ENCODE measurements around the gene CA5A. TPM values are rescaled to one million over a fixed set of nuclear protein-coding genes. Genes with fewer than 3 reads are reported as not detected.
"Not testable (repeated sequence)": the region's sequence is repeated elsewhere in the genome, so short reads cannot be mapped to it uniquely, and the experiment has no call there.

Gene CA5A
- total RNA-seq (under 1 TPM; 0.09 to 0.10 TPM), polyA plus RNA-seq (ENCODE audit: insufficient read length in 6 of 6) (under 1 TPM; 0.13 to 0.77 (median 0.17) TPM)
- long read RNA-seq, donor 1, partial matches to known transcripts: 0 of 1 reads
- long read RNA-seq, donor 1, other reads (novel, unspliced or antisense): 0 of 1 reads
- long read RNA-seq, donor 2: 0 reads
- long read RNA-seq, donor 3: 0 reads
- long read RNA-seq, donor 4: 0 reads
- long read RNA-seq, donor 5: 0 reads
- long read RNA-seq, donor 6: 0 reads
- long read RNA-seq, donor 7: 0 reads
- long read RNA-seq, donor 8: 0 reads
- long read RNA-seq, donor 9: 0 reads
- long read RNA-seq, donor 10: 0 reads
- long read RNA-seq, donor 11: 0 reads
- long read RNA-seq, donor 12: 0 reads

GRCh38 chr16:87936375-87937230, at the start of gene CA5A:
Gene CA5A, minus strand, starts transcription at chr16:87936529. Its CDS starts 79 bp downstream, at chr16:87936450.
- no peak within 1 kb of the TSS for H3K4me3 ChIP-seq
- H3K36me3 ChIP-seq: no peaks in the 10 kb centered on the region
- ATAC-seq (no peak), DNase-seq (no peak)
- H3K9me3 ChIP-seq: no peaks in the 10 kb centered on the region
- TF ChIP-seq CTCF (IDR thresholded peaks at IDR 0.05): no peak
- intact Hi-C loops (cut with DNase I): no loop called here
- no peaks in the 10 kb centered on the region for H3K4me1 ChIP-seq
- H3K27me3 ChIP-seq: peaks cover 0 to 2% of the 10 kb centered on the region in 2 donors
- H3K27ac ChIP-seq: no peak within 1 kb of the TSS

- H3K27ac ChIP-seq; H3K4me3 ChIP-seq; ATAC-seq; H3K27me3 ChIP-seq; DNase-seq; H3K9me3 ChIP-seq; intact Hi-C loops (cut with DNase I); H3K4me1 ChIP-seq: not testable (repeated sequence)
- peaks cover 0 to 55% of the 10 kb centered on the region in 2 donors for H3K36me3 ChIP-seq
Observed at GRCh38 chr16:87985493-87985892, 49.2 kb upstream of the CA5A start.

GRCh38 chr16:87984632-87985267, 48.4 kb upstream of the CA5A start:
- Histone ChIP-seq H3K4me1 (peaks cover 0 to 6% of the 10 kb centered on the region in 2 donors), H3K27me3 (no peaks in the 10 kb centered on the region), H3K36me3 (peaks cover 0 to 56% of the 10 kb centered on the region in 2 donors), H3K4me3 (no peak overlapping the region), H3K9me3 (no peaks in the 10 kb centered on the region), H3K27ac (no peak overlapping the region)
- ATAC-seq (no peak), DNase-seq (no peak)
- intact Hi-C loops (cut with DNase I): no loop called here
- TF ChIP-seq CTCF (IDR thresholded peaks at IDR 0.05): no peak

- H3K36me3 ChIP-seq: peaks cover 0 to 57% of the 10 kb centered on the region in 2 donors
- DNase-seq; H3K9me3 ChIP-seq; intact Hi-C loops (cut with DNase I); H3K27me3 ChIP-seq; H3K27ac ChIP-seq; H3K4me1 ChIP-seq; H3K4me3 ChIP-seq; ATAC-seq: not testable (repeated sequence)
Observed at GRCh38 chr16:87984180-87984579, 47.9 kb upstream of the CA5A start.

- not testable (repeated sequence) for DNase-seq
Observed at GRCh38 chr16:87983737-87984097, 47.4 kb upstream of the CA5A start.

GRCh38 chr16:87983072-87983736, 46.9 kb upstream of the CA5A start:
- peaks cover 0 to 61% of the 10 kb centered on the region in 2 donors for H3K36me3 ChIP-seq
- H3K27ac ChIP-seq; H3K4me1 ChIP-seq; H3K9me3 ChIP-seq; DNase-seq; H3K27me3 ChIP-seq; H3K4me3 ChIP-seq; intact Hi-C loops (cut with DNase I): not testable (repeated sequence)
- peak in 1 of 2 donors; percentile 26 for TF ChIP-seq CTCF (IDR thresholded peaks at IDR 0.05)
- peak; percentile 86 for ATAC-seq

More at GRCh38 chr16:87983737-87984097, 47.4 kb upstream of the CA5A start:
- H3K9me3 ChIP-seq; H3K4me3 ChIP-seq; H3K27ac ChIP-seq; H3K27me3 ChIP-seq; intact Hi-C loops (cut with DNase I); H3K4me1 ChIP-seq: not testable (repeated sequence)
- peak; percentile 14 for ATAC-seq
- H3K36me3 ChIP-seq: peaks cover 0 to 61% of the 10 kb centered on the region in 2 donors
